GM08714 (cell line): ENCODE data around the gene TSC2.
A peak's percentile ranks its signal among the peaks of the same experiment; 100 is the strongest.

Experiments
- H3K4me3 ChIP-seq: fragments of 200-500 bp; sonication (Bioruptor generic); 2 replicates; pipeline ENCODE4 v1.5.1; 2014; ENCODE audit warnings: mild to moderate bottlenecking, low read length, inconsistent platforms
- ZNF274 ChIP-seq: IDR thresholded peaks from 2 replicates; pipeline ENCODE4 v1.6.1; 2012; ENCODE audit warnings: mild to moderate bottlenecking, low read depth, low read length

TSC2 gene

GRCh38 chr16:2040041-2040786 is 7.6 kb upstream of the TSC2 start:
- no peak overlapping the region for H3K4me3 ChIP-seq
- TF ChIP-seq ZNF274 = no peak

- TF ChIP-seq ZNF274 = no peak
- no peak overlapping the region for H3K4me3 ChIP-seq
These were observed 6.8 kb upstream of the TSC2 start for GRCh38 chr16:2040787-2041522.

DNA sequence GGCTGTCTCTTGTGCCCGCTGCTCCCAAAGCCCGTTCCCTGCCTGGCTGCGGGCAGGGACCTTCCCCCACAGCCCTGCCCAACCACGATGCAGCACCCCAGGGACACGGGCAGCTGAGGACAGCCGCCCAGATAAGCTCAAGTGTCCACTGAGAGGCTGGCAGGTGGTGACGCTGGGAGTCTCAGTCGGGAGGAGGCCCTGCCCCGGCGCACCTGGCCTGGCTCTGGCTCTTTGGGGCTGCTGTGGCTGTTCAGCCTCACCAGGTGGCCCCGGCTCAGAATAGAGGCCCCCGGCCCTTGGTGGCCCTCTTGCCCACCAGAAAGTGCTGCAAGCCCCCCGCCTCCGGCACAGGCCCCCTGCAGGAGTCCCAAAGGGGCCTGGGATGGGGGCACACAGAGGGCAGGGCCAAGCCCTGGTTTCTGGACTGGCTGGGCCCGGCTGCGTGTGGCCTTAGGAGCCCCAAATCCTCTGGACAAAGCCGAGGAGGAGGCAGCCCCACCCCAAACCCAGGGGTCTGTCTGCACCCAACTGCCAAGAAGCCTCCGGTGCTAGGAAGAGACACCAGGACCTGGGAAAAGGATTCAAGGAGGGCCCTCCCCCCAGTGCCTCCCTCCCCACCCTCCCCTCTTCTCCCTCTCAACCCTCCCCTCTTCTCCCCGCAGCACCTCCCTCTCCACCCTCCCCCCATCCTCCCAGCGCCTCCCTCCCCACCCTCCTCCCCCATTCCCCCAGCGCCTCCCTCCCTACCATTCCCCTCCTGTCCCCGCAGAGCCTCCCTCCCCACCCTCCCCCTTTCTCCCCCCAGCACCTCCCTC is 5.4 kb upstream of the TSC2 start:
- TF ChIP-seq ZNF274 = no peak
- H3K4me3 ChIP-seq = no peak overlapping the region

DNA sequence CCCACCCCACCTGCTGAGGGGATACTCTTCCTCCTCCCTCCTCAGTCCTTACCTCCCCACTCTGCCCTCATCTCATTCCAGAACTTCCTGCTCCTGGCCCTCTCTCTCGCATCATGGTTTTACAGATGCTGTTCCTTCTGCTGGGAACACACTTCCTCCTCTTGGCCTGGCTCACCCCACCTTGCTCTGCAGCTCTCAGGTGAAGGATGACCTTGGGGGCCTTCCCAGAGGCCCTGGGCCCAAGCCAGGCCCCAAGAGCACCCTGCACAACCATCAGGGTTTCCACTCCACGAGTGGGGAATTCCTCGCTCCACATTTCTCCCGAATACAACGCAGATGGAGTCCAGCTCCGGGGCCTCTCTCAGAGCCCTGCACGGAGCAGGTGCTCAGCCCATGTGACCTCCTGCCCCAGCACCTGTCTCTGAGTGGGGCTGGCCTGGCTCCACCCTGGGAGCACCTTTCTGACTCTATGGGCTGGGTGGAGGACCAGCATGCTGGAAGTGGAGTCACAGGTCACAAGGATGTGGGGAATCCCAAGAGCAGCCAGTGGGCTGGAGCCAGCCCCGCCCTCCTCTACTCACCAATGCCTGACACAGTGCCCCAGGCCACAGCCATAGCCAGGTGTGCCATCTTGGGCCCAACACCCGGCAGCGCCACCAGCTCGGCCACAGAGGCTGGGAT is 4.7 kb upstream of the TSC2 start:
- no peak overlapping the region for H3K4me3 ChIP-seq
- TF ChIP-seq ZNF274 = no peak

- no peak for TF ChIP-seq ZNF274
- H3K4me3 ChIP-seq = no peak overlapping the region
These were observed 3.9 kb upstream of the TSC2 start for GRCh38 chr16:2043667-2044451.

DNA sequence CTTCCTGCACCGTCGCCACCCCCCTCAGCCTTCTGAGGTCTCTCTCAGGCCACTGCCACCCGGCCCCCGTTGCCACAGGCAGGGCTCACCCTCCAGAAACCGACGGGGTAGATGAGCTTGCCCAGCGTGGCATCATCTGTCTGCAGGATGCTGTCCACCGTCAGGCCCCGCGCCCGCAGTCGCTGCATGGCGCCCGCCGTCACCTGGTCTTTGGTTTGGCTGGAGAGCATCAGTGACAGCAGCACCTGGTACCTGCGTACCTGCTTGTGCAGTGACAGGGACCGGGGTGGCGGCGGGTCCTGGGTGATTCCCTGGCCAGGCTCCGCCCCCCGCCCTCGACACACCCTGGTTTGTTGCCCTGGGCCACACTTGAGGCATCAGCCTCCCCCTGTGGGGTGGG is 3.2 kb upstream of the TSC2 start:
- H3K4me3 ChIP-seq = no peak overlapping the region
- no peak for TF ChIP-seq ZNF274

DNA sequence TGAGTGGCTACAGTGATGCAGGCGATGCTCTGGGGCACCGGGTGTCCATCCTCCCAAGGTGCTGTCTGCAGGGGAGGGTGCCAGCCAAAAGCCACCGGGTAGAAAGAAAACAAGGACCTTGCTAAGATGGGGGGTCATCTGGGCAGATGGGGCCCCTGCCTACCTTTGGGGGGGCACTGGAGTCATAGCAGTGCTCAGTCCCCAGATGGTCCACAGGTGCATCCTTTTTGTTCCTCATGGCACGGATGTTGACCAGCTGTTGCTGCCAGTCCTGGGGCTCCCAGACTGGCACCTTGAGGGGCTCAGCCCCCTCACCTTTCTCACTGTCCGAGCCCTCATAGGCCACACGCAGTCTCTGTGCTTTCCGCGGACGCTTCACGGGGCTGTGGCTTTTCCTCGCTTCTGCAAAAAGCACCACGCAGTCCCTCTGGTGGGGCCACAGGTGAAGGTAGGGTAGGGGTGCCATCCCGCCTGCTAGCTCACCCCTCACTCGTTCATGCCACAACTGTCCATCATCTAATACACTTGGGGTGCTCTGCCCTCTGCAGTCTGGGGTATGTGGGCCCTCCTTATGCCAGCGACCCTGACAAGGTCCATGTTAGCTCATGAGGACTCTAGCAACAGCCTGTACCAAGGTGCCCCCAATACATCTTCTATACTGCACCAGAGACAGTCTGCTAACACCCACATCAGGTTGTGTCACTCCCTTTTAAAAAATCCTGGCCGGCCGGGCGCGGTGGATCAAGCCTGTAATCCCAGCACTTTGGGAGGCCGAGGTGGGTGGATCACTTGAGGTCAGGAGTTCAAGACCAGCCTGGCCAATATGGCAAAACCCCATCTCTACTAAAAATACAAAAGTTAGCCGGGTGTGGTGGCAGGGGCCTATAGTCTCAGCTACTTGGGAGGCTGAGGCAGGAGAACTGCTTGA is 1.6 kb upstream of the TSC2 start:
- no peak for TF ChIP-seq ZNF274
- no peak overlapping the region; the same call in 1 of the 2 replicates for H3K4me3 ChIP-seq

DNA sequence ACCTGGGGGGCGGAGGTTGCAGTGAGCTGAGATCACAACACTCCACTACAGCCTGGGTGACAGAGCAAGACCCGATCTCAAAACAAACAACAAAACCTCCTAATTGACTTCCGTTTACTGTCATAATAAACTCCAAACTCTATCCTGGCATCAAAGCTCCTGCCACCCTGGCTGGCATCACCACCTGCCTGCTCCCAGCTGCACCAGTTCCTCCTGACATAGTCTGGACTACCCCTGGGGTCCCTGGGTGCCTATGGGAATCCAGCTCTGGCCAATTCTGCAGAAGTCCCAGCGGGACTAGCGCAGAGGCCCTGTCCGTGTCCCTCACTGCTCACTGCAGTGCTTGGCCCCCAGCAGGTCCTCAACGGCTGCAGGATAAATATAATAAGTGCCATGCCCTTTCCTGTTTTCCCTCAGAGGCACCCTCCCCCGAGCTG is 874 bp upstream of the TSC2 start:
- H3K4me3 ChIP-seq = peak overlapping the region; percentile 86
- TF ChIP-seq ZNF274 = no peak

- TF ChIP-seq ZNF274 = no peak
- peak overlapping the region; percentile 86 for H3K4me3 ChIP-seq
These were observed 345 bp downstream of the TSC2 start for GRCh38 chr16:2048116-2048543.

DNA sequence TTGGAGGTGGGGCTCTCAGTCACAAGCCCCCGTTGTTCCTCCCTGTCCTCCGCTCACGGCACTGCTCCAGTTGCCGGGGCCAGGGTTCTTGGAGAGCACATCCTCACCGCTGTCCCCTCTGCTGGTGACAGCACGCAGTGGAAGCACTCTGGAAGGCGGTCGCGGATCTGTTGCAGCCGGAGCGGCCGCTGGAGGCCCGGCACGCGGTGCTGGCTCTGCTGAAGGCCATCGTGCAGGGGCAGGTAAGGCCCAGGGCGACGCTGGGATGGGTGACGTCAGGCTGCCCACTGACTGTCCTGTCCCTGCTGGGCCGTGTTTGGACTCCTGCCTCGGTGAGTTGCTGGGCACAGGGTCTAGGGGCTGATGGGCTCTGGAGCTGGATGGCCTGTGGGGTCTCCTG is 5.4 kb downstream of the TSC2 start:
- no peak overlapping the region for H3K4me3 ChIP-seq
- TF ChIP-seq ZNF274 = no peak

DNA sequence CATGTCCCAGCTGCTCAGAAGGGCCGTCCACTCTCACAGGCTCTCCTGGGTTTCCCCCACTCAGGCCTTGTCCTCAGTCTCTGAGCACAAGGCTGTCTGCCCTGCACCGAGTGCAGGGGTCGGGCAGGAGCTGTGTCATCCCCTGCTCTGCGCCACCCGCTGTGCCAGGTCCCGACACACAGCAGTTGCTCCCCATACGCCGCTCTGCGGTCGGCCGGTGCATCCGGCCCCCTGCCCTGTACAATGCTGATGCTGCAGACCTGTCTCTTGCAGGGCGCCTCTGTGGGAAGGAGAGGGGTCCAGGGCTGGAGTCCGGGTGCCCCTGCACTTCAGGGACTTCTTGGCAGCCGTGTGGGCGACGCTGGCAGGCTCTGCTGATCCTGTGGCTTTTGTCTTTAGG is 6.1 kb downstream of the TSC2 start:
- no peak for TF ChIP-seq ZNF274
- no peak overlapping the region for H3K4me3 ChIP-seq

- TF ChIP-seq ZNF274 = no peak
- H3K4me3 ChIP-seq = no peak overlapping the region
These were observed 6.9 kb downstream of the TSC2 start for GRCh38 chr16:2054543-2055245.
